ENCODE measurements around the gene PICK1. TPM values are rescaled to one million over a fixed set of nuclear protein-coding genes. Genes with fewer than 3 reads are reported as not detected.

The PICK1 gene
- total and polyA plus RNA-seq, 2 of the 4 experiments (the other 2 are of a cell fraction): 16.5 to 21.0 TPM

GRCh38 chr22:38009000-38009806, 48.0 kb upstream of the PICK1 start:
- no peak overlapping the region for H2BK15ac ChIP-seq (ENCODE audit: low read depth, low read length)
- no peaks in the 10 kb centered on the region for H3K4me1 ChIP-seq (ENCODE audit: control insufficient read depth, insufficient read depth, low read length)
- intact Hi-C loops (cut with micrococcal nuclease) (loop anchor here (1.0 kb wide), 1 partner anchor 11 kb away; no protein-coding TSS in a partner anchor), dilution Hi-C loops (cut with HindIII; ENCODE audit: low sequenced_read_pairs, unreplicated experiment) (no loop called here), in situ Hi-C loops (cut with MboI; ENCODE audit: low sequenced_read_pairs) (no loop called here)
- H3K9me3 ChIP-seq (ENCODE audit: control insufficient read depth, insufficient read depth, low read length): no peaks in the 10 kb centered on the region
- no peak overlapping the region for H3K4me3 ChIP-seq (ENCODE audit: insufficient read depth, low read depth, low read length)
- no peak overlapping the region for H3K23ac ChIP-seq (ENCODE audit: low read depth, low read length)
- no peak overlapping the region for H3K14ac ChIP-seq (replicated peaks; ENCODE audit: low read depth, low read length)
- no peak overlapping the region for H2BK5ac ChIP-seq (ENCODE audit: low read depth, low read length, poor library complexity, severe bottlenecking)
- H4K5ac ChIP-seq (ENCODE audit: low read depth, low read length): no peak overlapping the region
- H3K4me2 ChIP-seq (ENCODE audit: low read depth, low read length): no peak overlapping the region
- TF ChIP-seq MXI1 (IDR thresholded peaks at IDR 0.05; ENCODE audit: borderline replicate concordance, low read depth, low read length): no peak
- no peak for TF ChIP-seq MAZ (IDR thresholded peaks at IDR 0.05; ENCODE audit: borderline replicate concordance, low read depth, low read length)
- no peak for TF ChIP-seq RFX5 (IDR thresholded peaks at IDR 0.05; ENCODE audit: low read depth, low read length)
- TF ChIP-seq CEBPB (IDR thresholded peaks at IDR 0.05; ENCODE audit: low read depth, low read length): no peak
- TF ChIP-seq MAFK (IDR thresholded peaks at IDR 0.05; ENCODE audit: low read depth, low read length): no peak
- TF ChIP-seq BHLHE40 (IDR thresholded peaks at IDR 0.05; ENCODE audit: low read depth, low read length): no peak
- no peak overlapping the region for H3K18ac ChIP-seq (ENCODE audit: low read depth, low read length)
- H2AK5ac ChIP-seq (ENCODE audit: low read depth, low read length): no peak overlapping the region
- no peak overlapping the region for H4K8ac ChIP-seq (ENCODE audit: low read depth in 2 of 2, low read length in 2 of 2)
- H3K79me1 ChIP-seq (ENCODE audit: low read depth in 1 of 2, low read length in 2 of 2): no peaks in the 10 kb centered on the region
- H3K27me3 ChIP-seq (ENCODE audit: control insufficient read depth, insufficient read depth, low read length): peaks cover 20% of the 10 kb centered on the region
- no peaks in the 10 kb centered on the region for H4K20me1 ChIP-seq (ENCODE audit: insufficient read depth, low read length)
- no peak overlapping the region for H2AK9ac ChIP-seq (replicated peaks; ENCODE audit: low read depth, low read length, poor library complexity)
- ChIA-PET POLR2A (ENCODE audit: unreplicated experiment) (no interaction called here), CTCF (no interaction called here)
- no peak overlapping the region for H2BK120ac ChIP-seq (ENCODE audit: low read depth, low read length)
- 63% methylated on average over 5 of the region's 14 CpGs; no CpG with 5 or more reads in 1 of the 2 experiments for WGBS, 2 experiments (ENCODE audit: extremely low coverage in 2 of 2, insufficient read length in 1 of 2)
- no peak overlapping the region for H3K27ac ChIP-seq (ENCODE audit: insufficient read depth, low read length)
- no peak overlapping the region for H2BK20ac ChIP-seq (ENCODE audit: low read depth, low read length)
- H3K56ac ChIP-seq (ENCODE audit: extremely low read depth, insufficient read depth, low read length): no peak overlapping the region
- no peak for DNase-seq
- no TSS peak for BruUV-seq (replicated peaks)
- H3K9ac ChIP-seq (ENCODE audit: low read depth, low read length): no peak overlapping the region
- H3K4ac ChIP-seq (ENCODE audit: low read depth, low read length): no peak overlapping the region
- no peak for ATAC-seq (ENCODE audit: low read depth)
- H3K36me3 ChIP-seq (ENCODE audit: control insufficient read depth, insufficient read depth, low read length): no peaks in the 10 kb centered on the region
- H2AFZ ChIP-seq (replicated peaks; ENCODE audit: low read length, poor library complexity): no peak overlapping the region
- H4K91ac ChIP-seq (ENCODE audit: insufficient read depth, low read depth, low read length): no peak overlapping the region
- 0 out of 2 replicates have a peak, but pooled peaks cover 5% of the 10 kb centered on the region for H3K9me1 ChIP-seq (ENCODE audit: insufficient read depth, low read length)

All from IMR-90 (cell line).